ENCODE results near the gene GJB3.

The GJB3 gene

GRCh38 chr1:34827341-34827941 is 46.4 kb downstream of the GJB3 start:
- no peak for DNase-seq

GRCh38 chr1:34828611-34829010 is 47.6 kb downstream of the GJB3 start:
- DNase-seq, result no peak

GRCh38 chr1:34829250-34829649 is 48.2 kb downstream of the GJB3 start:
- no peak for DNase-seq

- DNase-seq, result no peak
These were observed 50.8 kb downstream of the GJB3 start for GRCh38 chr1:34831721-34832246.

- DNase-seq, result no peak
These were observed 52.7 kb downstream of the GJB3 start for GRCh38 chr1:34833711-34834110.

Measured in NCI-H524 treated with DMSO at 0.1 percent for 48 hours (cell line).